ENCODE data around the gene CSNK2A1.

Gene CSNK2A1

GRCh38 chr20:444117-444516 is 99.5 kb downstream of the CSNK2A1 start:
- H3K4me3 ChIP-seq (ENCODE audit: low read depth, low read length) = no peak overlapping the region
- no peak for DNase-seq (ENCODE audit: low read depth)
- no peak for TF ChIP-seq CTCF (IDR thresholded peaks at IDR 0.05; ENCODE audit: control insufficient read depth, extremely low read depth, insufficient read depth)

GRCh38 chr20:443223-443775 is 100.3 kb downstream of the CSNK2A1 start:
- no peak for TF ChIP-seq CTCF (IDR thresholded peaks at IDR 0.05; ENCODE audit: control insufficient read depth, extremely low read depth, insufficient read depth)
- no peak overlapping the region for H3K4me3 ChIP-seq (ENCODE audit: low read depth, low read length)
- no peak for DNase-seq (ENCODE audit: low read depth)

- H3K4me3 ChIP-seq (ENCODE audit: low read depth, low read length) = no peak overlapping the region
- no peak for DNase-seq (ENCODE audit: low read depth)
- TF ChIP-seq CTCF (IDR thresholded peaks at IDR 0.05; ENCODE audit: control insufficient read depth, extremely low read depth, insufficient read depth) = no peak
Measured at GRCh38 chr20:440636-441035, 103.0 kb downstream of the CSNK2A1 start.

GRCh38 chr20:440148-440547 is 103.4 kb downstream of the CSNK2A1 start:
- TF ChIP-seq CTCF (IDR thresholded peaks at IDR 0.05; ENCODE audit: control insufficient read depth, extremely low read depth, insufficient read depth) = no peak
- no peak for DNase-seq (ENCODE audit: low read depth)
- H3K4me3 ChIP-seq (ENCODE audit: low read depth, low read length) = no peak overlapping the region

GRCh38 chr20:438571-439469 is 104.8 kb downstream of the CSNK2A1 start:
- no peak for TF ChIP-seq CTCF (IDR thresholded peaks at IDR 0.05; ENCODE audit: control insufficient read depth, extremely low read depth, insufficient read depth)
- no peak overlapping the region for H3K4me3 ChIP-seq (ENCODE audit: low read depth, low read length)
- no peak for DNase-seq (ENCODE audit: low read depth)

- TF ChIP-seq CTCF (IDR thresholded peaks at IDR 0.05; ENCODE audit: control insufficient read depth, extremely low read depth, insufficient read depth) = no peak
- DNase-seq (ENCODE audit: low read depth) = no peak
- no peak overlapping the region for H3K4me3 ChIP-seq (ENCODE audit: low read depth, low read length)
Measured at GRCh38 chr20:437787-438486, 105.7 kb downstream of the CSNK2A1 start.

Measured in LNCaP clone FGC (cell line).